HL-60 (cell line): ENCODE results near the gene EXOSC9.

Experiments
- DNase-seq, 2 experiments: peaks; one replicate each; pipeline ENCODE4 v3.0.0-alpha.2; 2010 to 2020; ENCODE audit warnings: low read depth in 1 of 2, low spot score in 1 of 2
- H3K27ac ChIP-seq: fragments of 250-450 bp; sonication (Bioruptor Pico); replicated peaks from 2 replicates; pipeline ENCODE4 v1.5.1; 2020; ENCODE audit warnings: mild to moderate bottlenecking, moderate library complexity
- H3K27me3 ChIP-seq: fragments of 250-450 bp; sonication (Bioruptor Pico); 2 replicates; pipeline ENCODE4 v1.5.1; 2021; ENCODE audit warnings: mild to moderate bottlenecking, moderate library complexity; ENCODE audit not compliant: insufficient read depth, poor library complexity, severe bottlenecking
- H3K4me3 ChIP-seq: replicated peaks from 2 replicates; pipeline ENCODE4 v1.5.1; 2011; ENCODE audit warnings: mild to moderate bottlenecking, control low read depth, low read length; ENCODE audit not compliant: insufficient read depth
- CTCF ChIP-seq: IDR thresholded peaks from one replicate; pipeline ENCODE4 v1.5.1; 2011; ENCODE audit warnings: low read length, control low read depth, inconsistent platforms; ENCODE audit not compliant: insufficient read depth
- GABPA ChIP-seq: IDR thresholded peaks from 2 replicates; pipeline ENCODE4 v1.6.1; 2012; ENCODE audit warnings: low read depth
- POLR2AphosphoS5 ChIP-seq: IDR thresholded peaks from 2 replicates; pipeline ENCODE4 v1.6.1; 2012; ENCODE audit warnings: low read depth
- SPI1 ChIP-seq: IDR thresholded peaks from 2 replicates; pipeline ENCODE4 v1.6.1; 2012; ENCODE audit warnings: low read depth, mild to moderate bottlenecking, borderline replicate concordance
- TF ChIP-seq, protein P1 (sequence below): IDR thresholded peaks from 2 replicates; pipeline ENCODE4 v1.6.1; 2012; ENCODE audit warnings: low read depth; ENCODE audit not compliant: insufficient replicate concordance

EXOSC9 gene

GRCh38 chr4:121851354-121851753 is 50.2 kb downstream of the EXOSC9 start:
- Histone ChIP-seq H3K27me3 (no peaks in the 10 kb centered on the region), H3K27ac (no peak overlapping the region), H3K4me3 (no peak overlapping the region)
- TF ChIP-seq SPI1 (no peak), POLR2AphosphoS5 (no peak), GABPA (no peak), CTCF (no peak)
- TF ChIP-seq, protein P1, sequence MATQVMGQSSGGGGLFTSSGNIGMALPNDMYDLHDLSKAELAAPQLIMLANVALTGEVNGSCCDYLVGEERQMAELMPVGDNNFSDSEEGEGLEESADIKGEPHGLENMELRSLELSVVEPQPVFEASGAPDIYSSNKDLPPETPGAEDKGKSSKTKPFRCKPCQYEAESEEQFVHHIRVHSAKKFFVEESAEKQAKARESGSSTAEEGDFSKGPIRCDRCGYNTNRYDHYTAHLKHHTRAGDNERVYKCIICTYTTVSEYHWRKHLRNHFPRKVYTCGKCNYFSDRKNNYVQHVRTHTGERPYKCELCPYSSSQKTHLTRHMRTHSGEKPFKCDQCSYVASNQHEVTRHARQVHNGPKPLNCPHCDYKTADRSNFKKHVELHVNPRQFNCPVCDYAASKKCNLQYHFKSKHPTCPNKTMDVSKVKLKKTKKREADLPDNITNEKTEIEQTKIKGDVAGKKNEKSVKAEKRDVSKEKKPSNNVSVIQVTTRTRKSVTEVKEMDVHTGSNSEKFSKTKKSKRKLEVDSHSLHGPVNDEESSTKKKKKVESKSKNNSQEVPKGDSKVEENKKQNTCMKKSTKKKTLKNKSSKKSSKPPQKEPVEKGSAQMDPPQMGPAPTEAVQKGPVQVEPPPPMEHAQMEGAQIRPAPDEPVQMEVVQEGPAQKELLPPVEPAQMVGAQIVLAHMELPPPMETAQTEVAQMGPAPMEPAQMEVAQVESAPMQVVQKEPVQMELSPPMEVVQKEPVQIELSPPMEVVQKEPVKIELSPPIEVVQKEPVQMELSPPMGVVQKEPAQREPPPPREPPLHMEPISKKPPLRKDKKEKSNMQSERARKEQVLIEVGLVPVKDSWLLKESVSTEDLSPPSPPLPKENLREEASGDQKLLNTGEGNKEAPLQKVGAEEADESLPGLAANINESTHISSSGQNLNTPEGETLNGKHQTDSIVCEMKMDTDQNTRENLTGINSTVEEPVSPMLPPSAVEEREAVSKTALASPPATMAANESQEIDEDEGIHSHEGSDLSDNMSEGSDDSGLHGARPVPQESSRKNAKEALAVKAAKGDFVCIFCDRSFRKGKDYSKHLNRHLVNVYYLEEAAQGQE: no peak
- DNase-seq: no peak

GRCh38 chr4:121860121-121860520 is 59.0 kb downstream of the EXOSC9 start:
- Histone ChIP-seq H3K27me3 (no peaks in the 10 kb centered on the region), H3K4me3 (no peak overlapping the region), H3K27ac (no peak overlapping the region)
- no peak for DNase-seq
- TF ChIP-seq CTCF: no peak
- no peak for TF ChIP-seq GABPA
- no peak for TF ChIP-seq SPI1
- no peak for TF ChIP-seq POLR2AphosphoS5
- TF ChIP-seq, protein P1: no peak

- TF ChIP-seq, protein P1: no peak
- TF ChIP-seq GABPA (no peak), CTCF (no peak), SPI1 (no peak), POLR2AphosphoS5 (no peak)
- no peak for DNase-seq
Observed at GRCh38 chr4:121861426-121861825, 60.3 kb downstream of the EXOSC9 start.

More at GRCh38 chr4:121861426-121861825, 60.3 kb downstream of the EXOSC9 start:
- Histone ChIP-seq H3K4me3 (no peak overlapping the region), H3K27ac (no peak overlapping the region), H3K27me3 (no peaks in the 10 kb centered on the region)
